K562 (cell line): Measurements from ENCODE around the gene NDUFB1. TPM values are rescaled to one million over a fixed set of nuclear protein-coding genes. Genes with fewer than 3 reads are reported as not detected.

Experiments
- CTBP1 ChIP-seq: fragments of 450-650 bp; IDR thresholded peaks from 2 replicates; pipeline ENCODE4 v1.6.1; 2016; ENCODE audit warnings: borderline replicate concordance
- MBD2 ChIP-seq: sonication (generic); IDR thresholded peaks from 2 replicates; pipeline ENCODE4 v1.6.1; 2016; ENCODE audit warnings: low read depth, borderline replicate concordance
- MYC ChIP-seq, 2 experiments: fragments of 250-450 bp in 1 of 2; sonication (Bioruptor Pico) in 1 of 2; IDR thresholded peaks; 2 replicates each; pipeline versions ENCODE4 v1.5.1 to v1.6.1; 2012 to 2021; ENCODE audit warnings: low read depth in 2 of 2, borderline replicate concordance in 1 of 2, improper control_type of control experiment in 1 of 2, low read length in 1 of 2, mild to moderate bottlenecking in 1 of 2, moderate library complexity in 1 of 2
- NCOA2 ChIP-seq, 2 experiments: fragments of 450-650 bp; IDR thresholded peaks; 2 replicates each; pipeline ENCODE4 v1.6.1; 2018; ENCODE audit warnings: mild to moderate bottlenecking in 2 of 2, moderate library complexity in 1 of 2; ENCODE audit not compliant: partially characterized antibody in 2 of 2
- NCOA4 ChIP-seq: fragments of 450-650 bp; IDR thresholded peaks from 2 replicates; pipeline ENCODE4 v1.6.1; 2018; ENCODE audit warnings: mild to moderate bottlenecking; ENCODE audit not compliant: partially characterized antibody
- NRF1 ChIP-seq, 2 experiments: fragments of 450-650 bp; IDR thresholded peaks in 1 of 2; conservative IDR thresholded peaks in 1 of 2; 2 replicates each; pipeline ENCODE4 v1.6.1; 2014; ENCODE audit warnings: mild to moderate bottlenecking in 2 of 2
- PML ChIP-seq: IDR thresholded peaks from 2 replicates; pipeline ENCODE4 v1.6.1; 2012; ENCODE audit warnings: low read length, inconsistent platforms
- RUNX1 ChIP-seq: sonication (generic); IDR thresholded peaks from 2 replicates; pipeline ENCODE4 v1.6.1; 2016; ENCODE audit warnings: antibody characterized with exemption, low read depth
- SMARCB1 ChIP-seq: IDR thresholded peaks from 2 replicates; pipeline ENCODE4 v1.6.1; 2011; ENCODE audit warnings: improper control_type of control experiment, low read depth; ENCODE audit not compliant: insufficient read length
- STAG1 ChIP-seq: sonication (generic); formaldehyde crosslinking; IDR thresholded peaks from 2 replicates; pipeline ENCODE4 v1.5.0; 2020; ENCODE audit warnings: missing genetic modification reagents, borderline replicate concordance
- TAF1 ChIP-seq: IDR thresholded peaks from 2 replicates; pipeline ENCODE4 v1.6.1; 2011; ENCODE audit warnings: mild to moderate bottlenecking, low read length, moderate library complexity; ENCODE audit not compliant: insufficient read depth, control insufficient read depth, severe bottlenecking; ENCODE audit errors: extremely low read depth
- YY1 ChIP-seq, 3 experiments: IDR thresholded peaks; 2 replicates each; pipeline ENCODE4 v1.6.1; 2011; ENCODE audit warnings: low read length in 2 of 3, mild to moderate bottlenecking in 2 of 3, moderate library complexity in 2 of 3, borderline replicate concordance in 1 of 3, control low read depth in 1 of 3, low read depth in 1 of 3; ENCODE audit not compliant: insufficient read depth in 3 of 3, insufficient replicate concordance in 2 of 3, control insufficient read depth in 1 of 3, insufficient read length in 1 of 3; ENCODE audit errors: extremely low read depth in 1 of 3
- ZBTB7A ChIP-seq: IDR thresholded peaks from 2 replicates; pipeline ENCODE4 v1.6.1; 2011; ENCODE audit warnings: low read depth, mild to moderate bottlenecking, low read length, moderate library complexity, borderline replicate concordance; ENCODE audit not compliant: control insufficient read depth
- ZFP1 ChIP-seq: fragments of 450-650 bp; formaldehyde crosslinking; IDR thresholded peaks from 2 replicates; pipeline ENCODE4 v1.4.0; 2020; ENCODE audit warnings: mild to moderate bottlenecking, mixed read lengths
- ZNF175 ChIP-seq: fragments of 200-800 bp; sonication (Bioruptor generic); IDR thresholded peaks from 2 replicates; pipeline ENCODE4 v1.6.1; 2016; ENCODE audit warnings: low read depth, mild to moderate bottlenecking, missing genetic modification characterization, missing compliant biosample characterization
- ZNF23 ChIP-seq: fragments of 250-450 bp; sonication (Bioruptor Pico); IDR thresholded peaks from 2 replicates; pipeline ENCODE4 v1.4.0; 2020; ENCODE audit warnings: mild to moderate bottlenecking
- ZNF785 ChIP-seq: fragments of 250-450 bp; sonication (Bioruptor Pico); IDR thresholded peaks from 2 replicates; pipeline ENCODE4 v1.4.0; 2020; ENCODE audit warnings: mild to moderate bottlenecking
- polyA plus RNA-seq, 8 experiments: library from polyadenylated mRNA; depleted of rRNA in 4 of 8; stranded (reverse) in 5 of 8; unstranded in 3 of 8; fragments of >200 nt; fragmentation: Nextera tagmentation in 2 of 8; fragmentation: Illumina TruSeq in 1 of 8; extraction: Ambion mirVana in 2 of 8; extraction: Trizol in 1 of 8; gene quantifications; 2 replicates each; pipeline versions ENCODE4 v1.2.1 to v1.2.3, GENCODE V29; 2011 to 2014; ENCODE audit warnings: inconsistent platforms in 1 of 8, missing spikeins in 1 of 8
- total RNA-seq, 7 experiments: library from RNA; depleted of rRNA in 6 of 7; stranded (reverse); fragments of >200 nt in 6 of 7; fragmentation: Illumina TruSeq in 2 of 7; extraction: Trizol in 2 of 7; gene quantifications; 2 replicates each; pipeline versions ENCODE4 v1.2.1 to v1.2.3, GENCODE V29; 2011 to 2021; ENCODE audit warnings: low replicate concordance in 1 of 7
- TF ChIP-seq, protein P1 (sequence below), 2 experiments: fragments of 150-350 bp in 1 of 2; IDR thresholded peaks; 2 replicates each; pipeline ENCODE4 v1.6.1; 2012 to 2016; ENCODE audit warnings: low read depth in 2 of 2, low read length in 2 of 2, mild to moderate bottlenecking in 1 of 2, moderate library complexity in 1 of 2
- TF ChIP-seq, protein P2 (sequence below): fragments of 450-650 bp; formaldehyde crosslinking; conservative IDR thresholded peaks from 2 replicates; pipeline ENCODE4 v1.4.0; 2022; ENCODE audit warnings: mild to moderate bottlenecking, missing genetic modification characterization
- TF ChIP-seq, protein P3 (sequence below): IDR thresholded peaks from 2 replicates; pipeline ENCODE4 v1.6.1; 2011; ENCODE audit not compliant: insufficient read length; ENCODE audit errors: extremely low read depth

Gene NDUFB1
- total and polyA plus RNA-seq, 9 of the 15 experiments (the other 6 are each of a cell fraction or from before 2014, with no cell fraction given): 102 to 767 (median 325) TPM

DNA sequence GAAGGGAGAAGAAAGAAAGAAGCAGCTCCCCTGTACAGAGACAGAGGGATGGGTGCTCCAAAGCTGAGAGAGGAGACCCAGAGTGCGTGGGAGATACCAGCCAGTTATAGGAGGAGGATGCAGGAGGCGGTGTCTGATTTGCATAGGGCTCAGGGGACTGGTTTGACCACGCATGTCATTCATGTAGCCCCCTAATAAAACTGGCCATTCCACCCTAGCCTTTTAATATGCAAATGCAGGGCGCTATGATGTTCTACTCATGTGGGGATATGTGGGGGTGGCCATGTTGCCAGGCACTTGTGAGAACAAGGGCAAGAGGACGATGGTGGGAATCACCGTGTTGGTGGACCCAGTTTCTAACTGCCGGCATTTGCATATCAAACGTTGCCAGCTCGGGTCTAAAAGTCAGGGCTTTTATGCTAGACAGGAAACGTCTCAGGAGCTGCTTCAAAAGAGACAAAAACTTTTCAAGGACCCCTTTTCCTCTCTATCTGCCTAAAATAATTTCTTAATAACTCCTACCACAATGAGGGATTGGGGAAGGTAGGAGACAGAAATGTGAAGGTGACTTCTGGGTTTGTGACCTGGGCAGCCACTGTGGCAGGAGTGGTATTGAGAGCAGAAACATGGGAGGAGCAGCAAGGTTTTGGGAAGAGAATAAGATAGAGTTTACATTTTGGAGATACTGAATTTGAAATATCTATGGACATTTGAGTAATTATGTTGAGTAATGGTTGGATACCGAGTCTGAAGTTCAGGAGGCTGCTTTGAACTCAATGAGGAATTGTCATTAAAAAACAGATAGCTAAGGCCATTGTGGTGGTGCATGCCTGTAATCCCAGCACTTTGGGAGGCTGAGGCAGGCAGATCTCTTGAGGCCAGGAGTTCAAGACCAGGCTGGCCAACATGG, 12.9 kb downstream of the NDUFB1 start (continued):
- TF ChIP-seq ZNF785 (CRISPR knock-in tag) (no peak), NCOA2 (IDR thresholded peaks at IDR 0.05; ENCODE audit: partially characterized antibody in 2 of 2) (no peak), NCOA4 (no peak), NRF1 (conservative IDR thresholded peaks at IDR 0.05 in 1 of 2, IDR thresholded peaks at IDR 0.05 in 1 of 2) (peak; percentile 29 to 50; a peak in 2 of 4 replicates), ZNF23 (CRISPR knock-in tag) (no peak), YY1 (IDR thresholded peaks at IDR 0.05; ENCODE audit: borderline replicate concordance in 1 of 3, control insufficient read depth in 1 of 3, extremely low read depth in 1 of 3, insufficient read depth in 3 of 3, insufficient read length in 1 of 3, insufficient replicate concordance in 2 of 3, low read depth in 1 of 3, low read length in 2 of 3) (peak in 1 of 3 experiments; percentile 23), MYC (IDR thresholded peaks at IDR 0.05; ENCODE audit: low read depth, low read length) (no peak), MYC (CRISPR knock-in tag; IDR thresholded peaks at IDR 0.05; ENCODE audit: borderline replicate concordance, low read depth) (no peak), ZNF175 (no peak), STAG1 (no peak), TAF1 (no peak), ZFP1 (CRISPR knock-in tag) (no peak), CTBP1 (no peak), PML (peak; percentile 80), MBD2 (no peak), RUNX1 (0 out of 2 replicates have a peak, but pooled peaks have one; percentile 15), SMARCB1 (no peak), ZBTB7A (no peak)
- TF ChIP-seq, protein P1, sequence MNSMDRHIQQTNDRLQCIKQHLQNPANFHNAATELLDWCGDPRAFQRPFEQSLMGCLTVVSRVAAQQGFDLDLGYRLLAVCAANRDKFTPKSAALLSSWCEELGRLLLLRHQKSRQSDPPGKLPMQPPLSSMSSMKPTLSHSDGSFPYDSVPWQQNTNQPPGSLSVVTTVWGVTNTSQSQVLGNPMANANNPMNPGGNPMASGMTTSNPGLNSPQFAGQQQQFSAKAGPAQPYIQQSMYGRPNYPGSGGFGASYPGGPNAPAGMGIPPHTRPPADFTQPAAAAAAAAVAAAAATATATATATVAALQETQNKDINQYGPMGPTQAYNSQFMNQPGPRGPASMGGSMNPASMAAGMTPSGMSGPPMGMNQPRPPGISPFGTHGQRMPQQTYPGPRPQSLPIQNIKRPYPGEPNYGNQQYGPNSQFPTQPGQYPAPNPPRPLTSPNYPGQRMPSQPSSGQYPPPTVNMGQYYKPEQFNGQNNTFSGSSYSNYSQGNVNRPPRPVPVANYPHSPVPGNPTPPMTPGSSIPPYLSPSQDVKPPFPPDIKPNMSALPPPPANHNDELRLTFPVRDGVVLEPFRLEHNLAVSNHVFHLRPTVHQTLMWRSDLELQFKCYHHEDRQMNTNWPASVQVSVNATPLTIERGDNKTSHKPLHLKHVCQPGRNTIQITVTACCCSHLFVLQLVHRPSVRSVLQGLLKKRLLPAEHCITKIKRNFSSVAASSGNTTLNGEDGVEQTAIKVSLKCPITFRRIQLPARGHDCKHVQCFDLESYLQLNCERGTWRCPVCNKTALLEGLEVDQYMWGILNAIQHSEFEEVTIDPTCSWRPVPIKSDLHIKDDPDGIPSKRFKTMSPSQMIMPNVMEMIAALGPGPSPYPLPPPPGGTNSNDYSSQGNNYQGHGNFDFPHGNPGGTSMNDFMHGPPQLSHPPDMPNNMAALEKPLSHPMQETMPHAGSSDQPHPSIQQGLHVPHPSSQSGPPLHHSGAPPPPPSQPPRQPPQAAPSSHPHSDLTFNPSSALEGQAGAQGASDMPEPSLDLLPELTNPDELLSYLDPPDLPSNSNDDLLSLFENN (IDR thresholded peaks at IDR 0.05; ENCODE audit: low read depth in 2 of 2, low read length in 2 of 2): peak in 1 of 2 experiments; percentile 74; a peak in 1 of 4 replicates
- TF ChIP-seq, protein P2, sequence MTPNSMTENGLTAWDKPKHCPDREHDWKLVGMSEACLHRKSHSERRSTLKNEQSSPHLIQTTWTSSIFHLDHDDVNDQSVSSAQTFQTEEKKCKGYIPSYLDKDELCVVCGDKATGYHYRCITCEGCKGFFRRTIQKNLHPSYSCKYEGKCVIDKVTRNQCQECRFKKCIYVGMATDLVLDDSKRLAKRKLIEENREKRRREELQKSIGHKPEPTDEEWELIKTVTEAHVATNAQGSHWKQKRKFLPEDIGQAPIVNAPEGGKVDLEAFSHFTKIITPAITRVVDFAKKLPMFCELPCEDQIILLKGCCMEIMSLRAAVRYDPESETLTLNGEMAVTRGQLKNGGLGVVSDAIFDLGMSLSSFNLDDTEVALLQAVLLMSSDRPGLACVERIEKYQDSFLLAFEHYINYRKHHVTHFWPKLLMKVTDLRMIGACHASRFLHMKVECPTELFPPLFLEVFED (CRISPR knock-in tag): peak; percentile 94
- TF ChIP-seq, protein P3, sequence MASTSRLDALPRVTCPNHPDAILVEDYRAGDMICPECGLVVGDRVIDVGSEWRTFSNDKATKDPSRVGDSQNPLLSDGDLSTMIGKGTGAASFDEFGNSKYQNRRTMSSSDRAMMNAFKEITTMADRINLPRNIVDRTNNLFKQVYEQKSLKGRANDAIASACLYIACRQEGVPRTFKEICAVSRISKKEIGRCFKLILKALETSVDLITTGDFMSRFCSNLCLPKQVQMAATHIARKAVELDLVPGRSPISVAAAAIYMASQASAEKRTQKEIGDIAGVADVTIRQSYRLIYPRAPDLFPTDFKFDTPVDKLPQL: peak; percentile 10
